Measurements from ENCODE around the gene MRPL49. TPM values are rescaled to one million over a fixed set of nuclear protein-coding genes. Genes with fewer than 3 reads are reported as not detected.
A peak's percentile ranks its signal among the peaks of the same experiment; 100 is the strongest.

The MRPL49 gene
- total and polyA plus RNA-seq, 2 of the 13 experiments (the other 11 are each of a cell fraction or from before 2014, with no cell fraction given) = 39.2 to 53.3 TPM

GRCh38 chr11:65134240-65134951 is 12.3 kb downstream of the MRPL49 start, which contains the start of gene SYVN1 (continued):
- peak; percentile 72; the same call in 1 of the 2 replicates for TF ChIP-seq ZNF430 (CRISPR knock-in tag; IDR thresholded peaks at IDR 0.05)
- peak; percentile 56; the same call in 1 of the 2 replicates for TF ChIP-seq HMGXB3 (CRISPR knock-in tag; IDR thresholded peaks at IDR 0.05; ENCODE audit: borderline replicate concordance)
- peak; percentile 91 for TF ChIP-seq MXD1 (CRISPR knock-in tag; IDR thresholded peaks at IDR 0.05)
- TF ChIP-seq ZHX1 (CRISPR knock-in tag; IDR thresholded peaks at IDR 0.05; ENCODE audit: low read depth) = peak; percentile 61; the same call in 1 of the 2 replicates
- TF ChIP-seq ZNF746 (CRISPR knock-in tag; IDR thresholded peaks at IDR 0.05) = no peak
- no peak; the same call in 1 of the 2 replicates for TF ChIP-seq ZNF674 (CRISPR knock-in tag; IDR thresholded peaks at IDR 0.05; ENCODE audit: low read depth)
- no peak for TF ChIP-seq HHEX (CRISPR knock-in tag; IDR thresholded peaks at IDR 0.05)
- TF ChIP-seq WIZ (CRISPR knock-in tag; IDR thresholded peaks at IDR 0.05) = 0 out of 2 replicates have a peak, but pooled peaks have one; percentile 64
- no peak for TF ChIP-seq MAFG (CRISPR knock-in tag; IDR thresholded peaks at IDR 0.05)
- peak; percentile 32; the same call in 1 of the 2 replicates for TF ChIP-seq ZBTB20 (CRISPR knock-in tag; IDR thresholded peaks at IDR 0.05; ENCODE audit: borderline replicate concordance, low read depth)
- TF ChIP-seq ZNF747 (CRISPR knock-in tag; IDR thresholded peaks at IDR 0.05; ENCODE audit: borderline replicate concordance) = peak; percentile 88
- no peak for TF ChIP-seq ZNF296 (CRISPR knock-in tag; conservative IDR thresholded peaks at IDR 0.05)
- no peak for TF ChIP-seq ZBED4 (CRISPR knock-in tag; IDR thresholded peaks at IDR 0.05; ENCODE audit: borderline replicate concordance)
- TF ChIP-seq CEBPG (CRISPR knock-in tag; IDR thresholded peaks at IDR 0.05) = no peak
- peak; percentile 77 for TF ChIP-seq DRAP1 (CRISPR knock-in tag; IDR thresholded peaks at IDR 0.05)
- TF ChIP-seq HOXA5 (CRISPR knock-in tag; IDR thresholded peaks at IDR 0.05) = no peak; the same call in 1 of the 2 replicates
- TF ChIP-seq TEAD3 (CRISPR knock-in tag; optimal IDR thresholded peaks at IDR 0.05; ENCODE audit: borderline replicate concordance) = peak; percentile 43

Data from HepG2 (cell line).